ENCODE results near the gene TMEM235. TPM values are rescaled to one million over a fixed set of nuclear protein-coding genes. Genes with fewer than 3 reads are reported as not detected.

TMEM235 gene
- total and polyA plus RNA-seq, 2 donors (not counting 3 experiments of a cell fraction or from before 2014, with no cell fraction given) = 0.04 to 0.38 TPM

DNA sequence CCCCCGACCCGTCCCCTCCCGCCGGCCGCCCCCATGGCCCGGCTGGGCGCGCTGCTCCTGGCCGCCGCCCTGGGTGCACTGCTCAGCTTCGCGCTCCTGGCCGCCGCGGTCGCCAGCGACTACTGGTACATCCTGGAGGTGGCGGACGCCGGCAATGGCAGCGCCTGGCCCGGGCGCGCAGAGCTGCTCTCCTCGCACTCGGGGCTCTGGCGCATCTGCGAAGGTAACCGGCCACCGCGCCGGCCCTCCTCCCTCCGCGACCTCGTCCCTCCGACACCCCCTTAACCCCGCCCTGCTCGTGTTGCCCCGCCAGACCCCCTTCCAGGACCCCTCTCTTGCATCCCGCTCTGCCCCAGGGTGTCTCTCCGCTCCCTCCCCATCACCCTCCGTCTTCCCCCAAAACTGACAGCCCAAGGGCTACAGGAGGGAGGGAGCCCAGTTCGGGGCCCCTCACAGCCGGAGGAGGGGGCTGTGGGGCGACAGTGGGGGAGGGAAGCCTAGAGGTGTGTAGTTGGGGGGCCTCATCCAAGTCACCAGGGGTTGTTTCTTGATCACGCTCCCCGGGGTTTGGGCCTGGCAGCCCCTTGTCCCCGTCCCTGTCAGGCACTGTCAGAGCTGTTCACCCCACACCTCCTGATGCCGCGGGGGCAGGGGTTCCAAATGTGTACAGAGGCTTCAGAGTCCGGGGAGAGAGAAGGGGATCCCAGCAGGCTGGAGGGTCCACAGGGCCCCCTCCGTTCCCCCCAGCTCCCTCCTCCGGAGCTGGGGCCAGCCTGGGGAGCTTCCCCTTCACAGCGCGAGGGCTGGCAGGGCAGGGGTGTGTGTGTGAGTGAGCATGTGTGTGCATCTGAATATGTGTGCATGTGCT is 794 bp downstream of the TMEM235 start:
- Histone ChIP-seq H3K4me2 (ENCODE audit: insufficient read depth, low read length) (no peak overlapping the region), H3K79me2 (ENCODE audit: control insufficient read depth, insufficient read depth, low read length) (no peaks in the 10 kb centered on the region), H2AFZ (ENCODE audit: low read depth, low read length) (no peak overlapping the region), H3K4me1 (ENCODE audit: control insufficient read depth, extremely low read depth, insufficient read depth, low read length) (peaks cover 5% of the 10 kb centered on the region), H3K27me3 (ENCODE audit: control insufficient read depth in 2 of 2, insufficient read depth in 2 of 2, low read length in 2 of 2) (peaks cover 21 to 25% of the 10 kb centered on the region in 2 experiments), H4K20me1 (replicated peaks; ENCODE audit: control insufficient read depth, extremely low read depth, insufficient read depth, low read length) (no peaks in the 10 kb centered on the region), H3K9me1 (replicated peaks; ENCODE audit: control insufficient read depth, extremely low read depth, insufficient read depth, low read length) (no peaks in the 10 kb centered on the region), H3K4me3 (replicated peaks in 1 of 3; ENCODE audit: insufficient read depth in 1 of 3, low read depth in 1 of 3, low read length in 3 of 3) (no peak overlapping the region), H3K36me3 (ENCODE audit: control insufficient read depth in 2 of 2, extremely low read depth in 1 of 2, insufficient read depth in 2 of 2, low read length in 2 of 2) (no peaks in the 10 kb centered on the region), H3K9ac (replicated peaks; ENCODE audit: extremely low read depth, insufficient read depth, low read length) (no peak overlapping the region), H3K9me3 (replicated peaks; ENCODE audit: control insufficient read depth, insufficient read depth, low read length) (no peaks in the 10 kb centered on the region), H3K27ac (ENCODE audit: insufficient read depth, low read depth, low read length) (no peak overlapping the region)
- intact Hi-C loops (cut with micrococcal nuclease) = no loop called here
- no peak for TF ChIP-seq POLR2A (IDR thresholded peaks at IDR 0.05; ENCODE audit: low read depth, low read length)
- no peak for TF ChIP-seq MYC (IDR thresholded peaks at IDR 0.05; ENCODE audit: low read depth, low read length)
- no peak for TF ChIP-seq JUN (IDR thresholded peaks at IDR 0.05; ENCODE audit: borderline replicate concordance, insufficient read depth, insufficient read length, low read depth)
- no peak for TF ChIP-seq CTCF (IDR thresholded peaks at IDR 0.05; ENCODE audit: extremely low read depth in 1 of 2, insufficient read depth in 1 of 2, low read depth in 1 of 2, low read length in 2 of 2)
- no peak for TF ChIP-seq GATA2 (IDR thresholded peaks at IDR 0.05; ENCODE audit: insufficient read depth, insufficient read length, low read depth, low read length)
- no peak for TF ChIP-seq POLR2AphosphoS5 (IDR thresholded peaks at IDR 0.05; ENCODE audit: insufficient read depth, low read depth, low read length)
- no peak for TF ChIP-seq MAX (IDR thresholded peaks at IDR 0.05; ENCODE audit: insufficient read depth, insufficient read length)
- no peak for TF ChIP-seq FOS (IDR thresholded peaks at IDR 0.05; ENCODE audit: borderline replicate concordance, insufficient read depth, low read length)
- no peak for TF ChIP-seq EZH2 (IDR thresholded peaks at IDR 0.05; ENCODE audit: borderline replicate concordance, low read depth, low read length, severe bottlenecking)
- CTCF ChIA-PET = interaction anchor here (1.5 kb wide), 1 partner anchor 18 kb away, joined by 13 read pairs; no protein-coding TSS in a partner anchor
- FAIRE-seq (no peak), DNase-seq (ENCODE audit: low read depth, low spot score) (no peak)
- dilution Hi-C loops (cut with MboI; ENCODE audit: extremely low pct_ligation_motif_present, low sequenced_read_pairs) = no loop called here
- no TSS peak for BruUV-seq (replicated peaks)
- POLR2A ChIA-PET = no interaction called here
